ENCODE results near the gene CASZ1.
A peak's percentile ranks its signal among the peaks of the same experiment; 100 is the strongest.

Gene CASZ1

DNA sequence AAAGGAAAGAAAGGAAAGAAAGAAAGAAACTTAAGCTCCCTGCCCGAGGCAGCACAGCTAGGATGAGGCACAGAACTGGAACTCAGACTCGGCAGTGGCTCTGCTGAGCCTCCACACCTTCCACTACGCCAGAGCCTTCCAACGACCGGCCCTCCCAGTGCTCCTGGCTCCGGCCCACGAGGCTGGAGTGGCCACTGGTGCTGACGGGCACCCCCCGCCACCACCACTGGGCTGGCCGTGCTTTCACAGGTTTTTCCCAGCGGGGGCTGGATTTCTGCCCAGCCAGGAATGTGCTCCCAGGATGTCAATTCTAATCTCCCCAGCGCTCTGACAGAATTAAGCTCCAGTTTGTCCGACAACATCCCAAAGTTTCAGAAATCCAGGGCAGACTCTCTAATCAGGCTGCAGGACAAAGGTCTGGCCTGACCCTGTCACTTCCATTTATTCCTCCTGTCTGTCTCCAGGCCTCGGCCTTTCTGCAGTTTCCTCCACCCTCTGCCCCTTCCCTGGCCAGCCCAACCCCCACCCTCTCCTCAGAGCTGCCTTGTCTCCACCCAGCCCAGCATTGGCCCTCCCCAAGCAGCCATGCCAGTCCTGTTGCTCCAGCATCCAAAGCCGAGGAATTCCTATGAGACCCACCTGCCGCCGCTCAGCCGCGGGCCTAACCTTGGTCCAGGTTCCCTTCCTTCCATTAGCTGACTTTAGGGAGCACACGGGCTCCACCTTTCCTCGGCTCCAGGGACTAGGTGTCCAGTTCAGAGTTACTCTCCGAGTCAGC, 81.9 kb downstream of the CASZ1 start:
- intact Hi-C loops (cut with DNase I) = no loop called here
- no peak for DNase-seq

DNA sequence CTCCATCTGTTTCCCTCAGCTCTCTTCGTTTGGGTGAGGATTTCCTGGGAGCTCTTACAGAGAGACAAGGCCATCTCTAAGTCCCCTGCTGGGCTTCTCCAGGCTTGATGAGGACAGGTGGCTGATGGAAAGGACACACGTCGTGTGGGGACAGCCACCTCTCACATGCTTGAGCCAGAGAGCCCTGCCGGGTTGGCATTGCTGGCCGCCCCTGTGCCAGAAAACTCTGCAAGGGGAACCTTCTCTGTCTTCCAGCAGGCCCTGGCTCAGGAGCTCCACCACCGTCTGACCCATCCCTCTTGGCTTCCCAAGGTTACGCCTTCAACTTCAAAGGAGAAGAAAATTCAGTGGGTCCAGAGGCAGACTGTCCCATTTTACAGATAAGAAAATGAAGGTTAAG, 82.8 kb downstream of the CASZ1 start:
- no peak for DNase-seq
- intact Hi-C loops (cut with DNase I) = no loop called here

DNA sequence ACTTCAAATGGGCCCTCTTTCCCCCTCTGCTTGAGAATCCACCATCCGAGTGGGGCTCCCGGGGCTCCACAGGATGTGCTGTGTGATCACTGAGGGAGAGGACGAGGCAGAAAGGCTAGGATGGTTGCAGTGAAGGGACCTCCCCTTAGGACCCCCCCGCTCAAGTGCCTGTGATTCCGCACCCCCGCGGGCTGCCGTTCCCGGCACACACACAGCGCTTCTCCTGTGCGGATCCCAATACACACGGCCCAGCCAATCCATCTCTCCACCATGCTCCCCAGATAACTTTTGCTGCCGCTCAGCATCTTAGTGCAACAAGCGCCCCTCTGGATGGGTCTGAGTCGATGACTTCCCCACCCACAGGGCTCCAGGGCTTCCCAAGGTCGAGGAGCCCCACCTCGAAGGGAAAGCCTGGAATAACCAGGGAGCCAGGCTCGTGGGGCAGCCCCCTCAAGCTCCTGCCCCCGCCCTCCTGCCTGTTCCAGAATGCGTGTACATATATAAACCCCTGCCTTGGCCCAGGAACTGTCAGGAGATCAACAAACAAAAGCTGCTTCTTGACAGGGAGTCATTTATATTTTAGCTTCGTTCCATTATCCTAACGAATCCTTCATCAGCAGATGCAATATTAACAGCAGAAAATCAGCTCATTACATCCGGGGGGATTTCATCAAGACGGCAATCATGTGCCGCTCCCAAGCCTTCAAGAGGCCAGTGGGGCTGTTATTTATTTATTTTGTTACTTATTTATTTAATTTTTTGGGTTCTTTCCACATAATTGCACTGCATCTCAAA, 83.7 kb downstream of the CASZ1 start:
- intact Hi-C loops (cut with DNase I) = no loop called here
- no peak for DNase-seq

GRCh38 chr1:10710489-10710888, 86.0 kb downstream of the CASZ1 start:
- intact Hi-C loops (cut with DNase I) = no loop called here

DNA sequence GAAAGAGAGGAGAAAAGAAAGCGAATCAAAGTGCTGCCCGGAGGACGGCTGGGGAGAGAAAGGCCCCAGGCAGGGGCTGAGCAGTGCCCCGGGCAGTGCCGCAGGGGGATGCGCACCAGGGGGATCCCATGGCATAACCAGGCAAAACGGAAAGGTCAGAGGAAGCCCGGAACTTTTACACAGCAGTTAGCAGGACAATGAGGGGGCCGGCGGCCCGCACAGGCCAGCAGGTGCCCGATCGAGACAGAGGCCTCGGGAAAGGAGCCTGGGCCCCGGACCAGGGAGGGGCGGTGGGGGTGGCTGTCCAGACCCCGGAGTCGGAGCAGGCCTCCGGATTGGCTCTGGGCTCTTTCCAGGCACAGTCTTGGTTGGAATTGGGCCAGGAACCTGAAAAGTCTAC, 86.8 kb downstream of the CASZ1 start:
- no peak for DNase-seq
- intact Hi-C loops (cut with DNase I) = no loop called here

More at GRCh38 chr1:10710489-10710888, 86.0 kb downstream of the CASZ1 start:
- no peak for DNase-seq

- intact Hi-C loops (cut with DNase I) = no loop called here
These were observed 87.3 kb downstream of the CASZ1 start for GRCh38 chr1:10709165-10709564.

GRCh38 chr1:10708757-10709156, 87.7 kb downstream of the CASZ1 start:
- intact Hi-C loops (cut with DNase I) = no loop called here
- DNase-seq = no peak

More at GRCh38 chr1:10709165-10709564, 87.3 kb downstream of the CASZ1 start:
- DNase-seq = no peak

- no peak for DNase-seq
- intact Hi-C loops (cut with DNase I) = no loop called here
These were observed 89.2 kb downstream of the CASZ1 start for GRCh38 chr1:10707208-10707607.

DNA sequence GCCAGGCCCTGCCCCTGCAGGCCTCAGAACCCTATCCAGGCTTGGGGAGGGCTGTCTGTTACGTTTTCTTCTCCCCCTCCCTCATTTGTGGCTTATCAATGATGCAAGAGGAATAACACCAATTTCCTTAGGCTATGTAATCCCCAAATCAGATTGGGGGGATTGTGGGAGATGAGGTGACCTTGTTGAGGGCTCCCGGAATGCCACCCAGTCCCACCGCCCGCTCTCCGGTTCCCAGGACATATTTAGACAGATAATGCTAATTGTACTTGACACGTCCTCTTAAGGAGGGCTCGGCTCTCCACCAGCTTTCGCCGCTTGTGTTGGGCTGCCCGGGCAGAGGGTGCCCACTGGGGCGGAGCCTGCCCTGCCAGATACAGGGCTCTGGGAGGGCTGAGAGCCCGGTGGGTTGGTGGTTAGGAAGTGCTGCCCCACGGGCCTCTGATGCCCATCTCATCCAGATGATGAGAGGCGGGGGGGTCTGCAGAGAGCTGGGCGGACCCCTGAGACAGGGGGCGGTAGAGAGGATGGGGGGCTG, 90.0 kb downstream of the CASZ1 start:
- DNase-seq = no peak
- intact Hi-C loops (cut with DNase I) = no loop called here

DNA sequence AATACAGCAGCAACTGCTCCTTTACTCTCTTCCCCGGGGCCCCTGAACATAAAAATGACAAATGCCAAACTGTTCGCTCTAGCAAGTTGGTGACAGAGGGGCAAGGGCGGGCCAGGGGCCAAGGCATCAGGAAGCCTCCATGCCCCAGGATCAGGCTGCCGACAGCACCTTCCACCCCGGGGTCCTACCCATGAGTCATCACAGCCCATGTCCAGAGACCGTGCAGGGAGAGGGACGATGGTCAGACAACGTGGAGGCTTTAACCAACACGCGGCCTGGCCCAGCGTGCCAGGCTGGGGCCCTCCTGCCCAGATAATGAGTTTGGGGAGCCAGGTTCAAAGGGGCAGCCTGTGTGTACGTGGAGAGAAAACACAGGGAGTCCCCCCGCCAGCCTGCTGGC, 90.5 kb downstream of the CASZ1 start:
- intact Hi-C loops (cut with DNase I) = no loop called here
- no peak for DNase-seq

DNA sequence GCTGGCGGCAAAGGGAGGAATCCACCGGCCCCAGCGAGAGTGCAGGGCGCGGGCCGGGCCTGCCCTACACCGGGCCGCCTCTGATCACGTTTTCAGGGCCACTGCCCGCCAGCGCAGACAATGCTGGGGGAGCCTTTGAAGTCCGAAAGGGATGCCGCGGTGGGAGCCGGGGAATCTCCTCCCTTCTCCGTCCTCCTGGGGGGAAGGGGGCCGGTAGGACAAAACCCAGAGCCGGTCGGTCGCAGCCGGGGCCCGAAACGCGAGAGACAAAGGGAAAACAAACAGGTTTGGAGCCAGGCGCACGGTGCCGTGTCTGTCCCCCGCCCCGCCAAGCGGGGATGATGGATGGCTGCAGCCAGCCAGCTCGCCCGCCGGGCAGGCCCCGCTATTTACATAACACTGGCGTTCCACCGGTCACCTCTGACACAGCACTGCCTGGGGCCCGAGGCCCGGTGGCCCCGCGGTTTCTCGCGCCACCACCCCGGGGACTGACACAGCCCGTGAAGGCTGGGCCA, 92.0 kb downstream of the CASZ1 start:
- intact Hi-C loops (cut with DNase I) = no loop called here
- no peak for DNase-seq

DNA sequence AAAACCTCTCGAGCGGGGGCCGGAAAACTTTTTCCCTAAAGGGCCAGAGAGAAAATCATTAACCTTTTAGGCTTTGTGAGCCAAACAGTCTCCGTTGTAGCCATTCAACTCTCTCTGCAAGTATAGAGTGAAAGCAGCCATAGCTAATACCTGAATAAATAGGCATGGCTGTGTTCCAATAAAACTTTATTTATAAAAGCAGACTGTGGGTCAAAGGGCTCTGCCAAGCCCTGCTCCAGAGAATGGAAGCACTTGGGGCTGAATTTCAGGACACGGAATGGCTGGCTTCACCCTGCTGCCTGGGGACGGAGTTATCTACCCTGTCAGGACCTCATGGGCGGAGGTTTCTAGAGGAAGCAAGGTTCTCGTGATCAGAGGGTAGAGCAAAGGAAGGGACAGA, 92.7 kb downstream of the CASZ1 start:
- DNase-seq = no peak
- intact Hi-C loops (cut with DNase I) = no loop called here

DNA sequence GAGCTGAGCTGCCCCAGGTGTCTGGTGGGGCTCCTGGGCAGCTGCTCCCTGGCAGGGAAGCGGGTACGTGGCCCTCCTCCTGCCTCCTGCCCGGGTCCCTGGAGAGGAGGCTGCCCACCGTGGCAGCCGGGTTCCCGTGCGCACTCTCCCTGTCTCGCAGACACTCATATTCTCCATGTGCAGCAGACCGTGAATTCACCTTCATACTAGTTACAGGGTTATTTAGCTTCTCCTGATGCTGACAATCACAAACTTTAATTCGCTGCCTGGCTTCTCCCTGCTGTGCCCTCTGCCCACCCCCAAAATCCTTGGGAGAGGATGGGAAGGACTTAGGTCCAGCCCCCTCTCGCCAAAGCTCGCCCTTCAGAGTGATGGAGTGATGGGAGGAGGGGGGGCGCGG, 95.3 kb downstream of the CASZ1 start:
- no peak for DNase-seq
- intact Hi-C loops (cut with DNase I) = no loop called here

DNA sequence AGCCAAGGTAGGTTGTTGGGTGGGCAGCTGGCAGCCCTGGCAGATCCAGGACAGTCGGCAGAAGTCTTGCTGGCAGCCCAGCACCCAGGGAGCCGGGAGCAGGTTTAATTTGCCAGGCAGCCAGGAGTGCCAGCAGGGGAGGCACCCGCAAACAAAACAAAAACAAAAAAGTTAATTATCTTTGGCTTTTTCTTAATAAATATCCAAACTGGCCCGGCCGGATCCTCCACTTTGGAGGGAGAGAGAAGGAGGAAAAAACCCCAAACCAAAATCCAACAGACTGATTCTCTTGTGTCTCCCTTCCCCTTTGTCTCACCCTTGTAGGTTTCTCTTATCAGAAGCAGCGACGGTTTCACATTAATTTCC, 97.0 kb downstream of the CASZ1 start:
- no peak for DNase-seq
- intact Hi-C loops (cut with DNase I) = loop anchor here (10.0 kb wide), 1 partner anchor 875 kb away; the partner anchor contains the start of gene CLSTN1

- no peak for DNase-seq
- intact Hi-C loops (cut with DNase I) = loop anchor here (10.0 kb wide), 1 partner anchor 874 kb away; the partner anchor contains the start of gene CLSTN1
These were observed 97.5 kb downstream of the CASZ1 start for GRCh38 chr1:10698726-10699469.

DNA sequence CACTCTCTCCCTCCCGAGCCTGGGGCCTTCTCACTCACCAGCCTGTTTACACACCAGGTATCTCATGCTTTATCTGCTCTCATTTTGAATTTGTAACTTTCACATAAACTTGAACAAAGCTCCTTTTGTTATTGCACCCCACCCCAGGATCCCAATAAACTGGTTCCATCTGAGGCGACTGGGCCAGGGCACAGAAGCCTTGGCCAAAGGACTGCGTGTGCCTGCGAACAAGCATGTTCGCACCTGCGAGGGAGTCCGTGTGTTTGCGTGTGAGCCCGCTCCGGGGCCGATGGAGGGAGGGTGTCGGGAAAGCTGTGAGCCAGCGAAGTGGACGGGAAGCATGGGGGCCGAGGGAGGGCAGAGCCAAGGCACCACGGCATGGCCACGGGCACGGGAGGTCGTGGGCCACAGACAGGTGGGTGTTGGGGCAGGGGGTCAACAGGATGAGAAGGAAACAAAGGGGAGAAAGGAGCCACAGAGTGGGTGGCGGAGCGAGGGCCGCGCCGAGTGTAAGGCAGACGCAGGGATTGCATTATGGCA, 98.8 kb downstream of the CASZ1 start:
- DNase-seq = no peak
- intact Hi-C loops (cut with DNase I) = loop anchor here (10.0 kb wide), 1 partner anchor 873 kb away; the partner anchor contains the start of gene CLSTN1

GRCh38 chr1:10696977-10697376, 99.5 kb downstream of the CASZ1 start:
- intact Hi-C loops (cut with DNase I) = loop anchor here (10.0 kb wide), 1 partner anchor 872 kb away; the partner anchor contains the start of gene CLSTN1

GRCh38 chr1:10694633-10695627, 101.5 kb downstream of the CASZ1 start:
- intact Hi-C loops (cut with DNase I) = loop anchor here (5.0 to 10.0 kb wide), 2 partner anchors 172 to 870 kb away; partner anchors contain the start of gene CLSTN1
- DNase-seq = peak; percentile 54 to 96 (median 78)

More at GRCh38 chr1:10696977-10697376, 99.5 kb downstream of the CASZ1 start:
- no peak for DNase-seq

DNA sequence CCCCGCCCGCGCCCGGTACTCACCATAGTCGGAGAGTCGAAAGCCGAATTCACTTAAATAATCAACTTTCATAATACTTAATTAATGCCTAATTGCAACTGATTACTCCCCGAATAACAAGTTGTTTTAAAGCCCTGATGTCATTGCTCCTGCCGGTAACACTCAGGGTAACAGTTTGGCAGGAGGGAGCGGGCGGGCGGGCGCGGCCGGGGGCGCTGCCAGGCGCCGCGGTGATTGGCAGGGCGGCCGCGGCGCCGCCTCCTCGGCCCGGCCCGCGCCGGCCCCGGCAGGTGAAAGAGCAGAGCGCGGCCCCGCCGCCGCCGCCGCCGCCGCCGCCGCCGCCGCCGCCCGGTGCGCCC, 102.2 kb downstream of the CASZ1 start:
- no peak for DNase-seq
- intact Hi-C loops (cut with DNase I) = loop anchor here (5.0 to 10.0 kb wide), 2 partner anchors 173 to 869 kb away; partner anchors contain the start of gene CLSTN1
